SHP77 (cell line): Measurements from ENCODE around the gene TOMT.

ENCODE experiments used
- DNase-seq, 2 experiments: peaks; one replicate each; lab custom pipeline; 2025; lab: John Stamatoyannopoulos, UW

The TOMT gene

GRCh38 chr11:72105888-72106287, at the start of gene TOMT:
TSS of gene TOMT (plus strand) at chr11:72105924. CDS start at chr11:72105952, 28 bp downstream.
- no peak for DNase-seq

GRCh38 chr11:72058416-72059034, 47.2 kb upstream of the TOMT start:
- peak in 1 of 2 experiments; percentile 11 for DNase-seq

- no peak for DNase-seq
Observed at GRCh38 chr11:72061739-72062396, 43.9 kb upstream of the TOMT start.

GRCh38 chr11:72066855-72067254, 38.9 kb upstream of the TOMT start:
- DNase-seq = no peak

GRCh38 chr11:72067266-72067665, 38.5 kb upstream of the TOMT start:
- no peak for DNase-seq

- DNase-seq = no peak
Observed at GRCh38 chr11:72067676-72068075, 38.0 kb upstream of the TOMT start.

GRCh38 chr11:72069200-72069599, 36.5 kb upstream of the TOMT start:
- DNase-seq = no peak

- no peak for DNase-seq
Observed at GRCh38 chr11:72069787-72070251, 35.9 kb upstream of the TOMT start.

GRCh38 chr11:72070491-72070890, 35.2 kb upstream of the TOMT start:
- DNase-seq = no peak

- no peak for DNase-seq
Observed at GRCh38 chr11:72072348-72072747, 33.4 kb upstream of the TOMT start.

GRCh38 chr11:72075109-72075508, 30.6 kb upstream of the TOMT start:
- DNase-seq = no peak

GRCh38 chr11:72075756-72076155, 30.0 kb upstream of the TOMT start:
- no peak for DNase-seq

- no peak for DNase-seq
Observed at GRCh38 chr11:72078477-72078876, 27.2 kb upstream of the TOMT start.

- DNase-seq = no peak
Observed at GRCh38 chr11:72079819-72080325, 25.9 kb upstream of the TOMT start.

- peak; percentile 100 for DNase-seq
Observed at GRCh38 chr11:72080326-72081183, 25.2 kb upstream of the TOMT start, which contains the start of the genes LRRC51 and NUMA1. TSS of gene LRRC51 (plus strand) at chr11:72080850. CDS start at chr11:72089084, 8,234 bp downstream. TSS of gene NUMA1 (minus strand) at chr11:72080542. CDS start at chr11:72035943, 44,599 bp downstream.

- DNase-seq = no peak
Observed at GRCh38 chr11:72081184-72081644, 24.5 kb upstream of the TOMT start.

GRCh38 chr11:72081821-72082453, 23.8 kb upstream of the TOMT start:
- peak in 1 of 2 experiments; percentile 13 for DNase-seq

- no peak for DNase-seq
Observed at GRCh38 chr11:72083414-72083813, 22.3 kb upstream of the TOMT start.

GRCh38 chr11:72084076-72084475, 21.6 kb upstream of the TOMT start:
- DNase-seq = no peak

GRCh38 chr11:72084965-72085364, 20.8 kb upstream of the TOMT start:
- no peak for DNase-seq

- DNase-seq = no peak
Observed at GRCh38 chr11:72085621-72086351, 19.9 kb upstream of the TOMT start.
